EH (cell line): Measurements from ENCODE around the gene LTF.
A peak's percentile ranks its signal among the peaks of the same experiment; 100 is the strongest.

Source experiments
- DNase-seq: peaks from one replicate; pipeline ENCODE4 v3.0.0-alpha.2; 2015; ENCODE audit warnings: low read depth

The LTF gene

GRCh38 chr3:46468753-46469600 lies 4.3 kb upstream of the LTF start:
- DNase-seq: no peak

DNA sequence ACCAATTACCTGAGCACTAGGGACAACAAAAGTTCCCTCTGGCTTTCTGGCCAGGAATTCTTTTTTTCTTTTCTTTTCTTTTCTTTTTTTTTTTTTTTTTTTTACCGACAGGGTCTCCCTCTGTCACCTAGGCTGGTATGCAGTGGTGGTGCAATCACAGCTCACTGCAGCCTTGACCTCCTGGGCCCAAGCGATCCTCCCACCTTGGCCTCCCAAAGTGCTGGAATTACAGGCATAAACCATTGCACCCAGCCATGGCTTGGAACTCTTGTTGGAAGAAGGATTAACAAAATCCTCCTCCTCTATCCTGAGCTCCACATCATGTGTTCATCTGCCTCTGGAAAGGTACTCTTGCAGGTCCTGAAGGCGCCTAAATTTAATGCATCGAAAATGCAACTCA lies 2.9 kb upstream of the LTF start:
- no peak for DNase-seq

- DNase-seq: no peak
Measured at GRCh38 chr3:46466871-46467403, 2.2 kb upstream of the LTF start.

GRCh38 chr3:46466273-46466672 lies 1.6 kb upstream of the LTF start:
- no peak for DNase-seq

GRCh38 chr3:46465196-46465520 lies 453 bp upstream of the LTF start:
- DNase-seq: no peak

- DNase-seq: no peak
Measured at GRCh38 chr3:46463868-46464241, 850 bp downstream of the LTF start.

DNA sequence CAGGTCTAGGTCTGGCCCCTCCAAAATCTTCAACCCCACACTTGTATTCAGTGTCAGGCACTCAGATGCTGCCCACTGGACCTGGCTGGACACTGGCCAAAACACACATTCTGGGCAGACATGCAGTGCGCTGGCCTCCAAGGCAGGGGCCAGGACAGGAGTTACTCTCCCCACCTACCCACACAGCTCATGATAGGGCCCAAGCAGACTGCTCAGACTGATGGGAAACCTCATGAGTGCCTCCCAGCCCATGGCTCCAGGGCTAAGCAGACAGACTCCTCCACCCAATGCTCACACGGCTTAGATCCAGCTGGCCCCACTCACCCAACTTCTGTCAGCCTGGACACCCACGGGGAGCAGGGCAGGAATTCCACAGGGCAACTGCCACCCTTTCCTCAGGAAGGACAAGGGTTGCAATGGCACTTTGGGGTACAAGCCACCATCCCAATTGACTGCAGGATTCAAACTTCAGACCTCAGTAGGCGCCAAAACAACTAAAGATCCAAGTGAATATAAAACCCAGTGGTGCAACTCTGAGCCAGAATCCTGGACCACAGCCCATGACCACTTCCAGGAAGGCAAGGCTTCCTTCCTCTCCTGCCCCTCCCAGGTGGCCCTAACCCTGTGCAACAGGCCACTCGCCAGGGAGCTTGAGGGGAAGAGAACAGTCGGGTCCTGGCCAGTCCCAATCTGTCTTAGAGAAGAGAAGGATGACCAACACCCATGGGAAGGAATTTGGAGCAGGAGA lies 1.4 kb downstream of the LTF start:
- DNase-seq: no peak

- no peak for DNase-seq
Measured at GRCh38 chr3:46462511-46462910, 2.2 kb downstream of the LTF start.

- peak; percentile 28 for DNase-seq
Measured at GRCh38 chr3:46462111-46462510, 2.6 kb downstream of the LTF start.

GRCh38 chr3:46460051-46460450 lies 4.7 kb downstream of the LTF start:
- DNase-seq: no peak

DNA sequence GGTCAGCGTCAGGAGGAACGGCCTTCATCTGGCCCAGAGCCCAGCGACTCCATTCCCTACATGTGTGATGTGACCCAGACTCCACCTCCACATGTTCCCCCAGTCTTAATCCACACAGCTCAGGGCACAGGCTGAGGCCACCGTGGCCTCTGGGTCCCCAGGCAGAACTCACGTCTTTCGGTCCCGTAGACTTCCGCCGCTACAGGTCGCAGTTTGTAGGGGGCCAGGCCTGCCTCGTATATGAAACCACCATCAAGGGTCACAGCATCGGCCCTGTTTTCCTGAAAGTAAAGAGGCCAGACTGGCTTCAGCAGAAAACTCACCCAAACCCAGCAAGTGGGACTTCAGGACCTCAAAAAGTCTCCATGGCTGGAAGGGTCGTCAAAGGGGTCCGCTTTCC lies 8.6 kb downstream of the LTF start:
- no peak for DNase-seq

DNA sequence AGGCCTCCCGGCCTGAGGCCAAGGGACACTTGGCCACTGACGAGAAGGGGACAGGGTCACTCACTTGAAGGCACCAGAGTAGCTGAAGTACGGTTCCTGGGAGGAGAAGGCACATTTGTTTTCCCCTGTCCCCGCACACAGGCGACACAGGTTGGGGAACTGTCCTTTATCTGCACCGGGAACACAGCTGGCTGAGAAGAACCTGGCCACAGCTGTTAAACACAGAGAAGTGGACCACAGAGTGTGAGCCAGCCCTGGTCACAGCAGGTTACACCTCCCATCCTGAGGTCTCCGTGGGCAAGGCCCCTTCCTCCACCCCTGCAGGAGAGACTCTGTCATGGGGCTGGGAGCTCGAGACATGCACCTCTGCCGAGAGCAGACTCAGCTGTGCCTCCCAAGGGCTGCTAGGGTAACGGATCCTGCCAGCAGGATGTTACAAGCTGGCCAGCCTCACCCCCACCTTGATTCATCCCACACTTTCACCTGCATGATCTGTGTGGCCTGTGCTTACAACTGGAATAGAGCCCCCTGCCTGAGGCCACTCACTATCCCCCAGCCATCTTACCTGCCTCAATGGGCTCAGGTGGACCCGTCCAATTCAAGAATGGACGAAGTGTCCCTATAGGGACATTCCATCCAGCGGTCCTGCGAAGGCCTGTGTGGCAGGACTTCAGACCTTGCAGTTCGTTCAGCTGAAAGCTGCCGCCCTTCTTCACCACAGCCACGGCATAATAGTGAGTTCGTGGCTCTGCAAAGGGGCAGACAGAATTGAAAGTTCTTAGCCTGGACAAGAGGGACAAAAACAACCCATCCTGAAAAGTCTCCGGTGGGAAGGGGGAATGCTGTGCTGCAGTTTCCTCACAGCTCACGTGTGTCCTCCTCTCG lies 9.2 kb downstream of the LTF start:
- DNase-seq: no peak

GRCh38 chr3:46454606-46455005 lies 10.1 kb downstream of the LTF start:
- no peak for DNase-seq

DNA sequence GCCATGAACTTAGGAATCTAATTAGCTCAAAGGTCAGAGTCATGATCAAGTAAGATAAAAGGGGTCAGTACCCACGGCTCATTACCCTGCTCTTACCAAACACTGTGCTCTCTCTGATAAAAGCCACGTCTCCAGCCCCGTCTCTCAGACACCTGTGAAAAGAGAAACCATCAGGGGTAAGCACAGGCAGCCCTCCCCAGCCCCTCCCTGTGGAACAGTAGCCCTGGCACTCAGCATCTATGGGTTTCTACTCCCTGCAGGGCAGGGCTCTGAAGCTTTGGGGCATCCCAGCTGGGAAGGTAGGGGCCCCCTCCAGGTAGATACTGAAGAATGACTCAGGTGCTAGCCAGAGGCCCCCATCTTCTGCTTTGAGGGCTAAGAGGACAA lies 10.5 kb downstream of the LTF start:
- DNase-seq: no peak

GRCh38 chr3:46453526-46454208 lies 11.0 kb downstream of the LTF start:
- no peak for DNase-seq

GRCh38 chr3:46449755-46450552 lies 14.8 kb downstream of the LTF start:
- DNase-seq: peak; percentile 20

DNA sequence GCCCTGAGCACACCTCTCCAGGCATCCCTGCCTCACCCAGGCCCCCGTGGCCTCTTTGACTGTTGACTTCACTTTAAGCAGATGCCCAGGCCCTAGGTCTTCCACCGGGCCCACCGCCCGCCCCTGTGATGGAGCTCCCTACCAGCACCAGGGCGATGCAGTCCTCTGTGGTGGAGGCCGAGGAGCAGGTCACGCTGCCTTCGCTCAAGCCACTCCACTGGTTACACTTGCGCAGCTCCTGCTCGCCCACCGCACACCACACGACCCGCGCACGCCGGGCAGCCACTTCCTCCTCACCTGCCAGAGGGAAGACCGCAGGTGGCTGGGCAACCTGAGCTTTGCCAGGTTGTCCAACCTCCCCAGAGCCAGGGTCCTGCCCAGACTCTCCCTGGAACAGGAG lies 16.0 kb downstream of the LTF start:
- DNase-seq: no peak

GRCh38 chr3:46447228-46447985 lies 17.3 kb downstream of the LTF start:
- DNase-seq: no peak

GRCh38 chr3:46442576-46443530 lies 21.9 kb downstream of the LTF start:
- DNase-seq: no peak
